Tibial nerve (tissue), 3 donors: ENCODE data around the gene NR2F6.

Source experiments
- POLR2A ChIP-seq, 2 donors: fragments of 450-650 bp; IDR thresholded peaks; one replicate each; pipeline ENCODE4 v1.6.1; 2017; ENCODE audit warnings: antibody characterized with exemption in 2 of 2, mild to moderate bottlenecking in 2 of 2, moderate library complexity in 2 of 2
- TF ChIP-seq, protein P1 (sequence below), 5 experiments: fragments of 200-600 bp in 3 of 5; fragments of 450-650 bp in 2 of 5; sonication (generic) in 3 of 5; IDR thresholded peaks; one replicate each; pipeline ENCODE4 v1.5.1; 2016 to 2019; ENCODE audit warnings: antibody characterized with exemption in 5 of 5, mild to moderate bottlenecking in 3 of 5, moderate library complexity in 2 of 5

DNA sequence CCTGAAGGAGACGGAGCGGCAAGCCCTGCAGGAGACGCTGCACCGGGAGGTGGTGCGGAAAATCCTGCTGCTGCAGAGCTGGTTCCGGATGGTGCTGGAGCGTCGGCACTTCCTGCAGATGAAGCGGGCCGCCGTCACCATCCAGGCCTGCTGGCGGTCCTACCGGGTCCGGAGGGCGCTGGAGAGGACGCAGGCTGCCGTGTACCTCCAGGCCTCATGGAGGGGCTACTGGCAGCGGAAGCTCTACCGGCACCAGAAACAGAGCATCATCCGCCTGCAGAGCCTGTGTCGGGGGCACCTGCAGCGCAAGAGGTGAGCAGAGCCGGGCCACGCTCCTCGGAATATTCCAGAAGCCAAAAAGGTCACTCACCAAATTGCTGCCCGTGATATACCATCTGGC is 53.0 kb downstream of the NR2F6 start:
- TF ChIP-seq, protein P1, sequence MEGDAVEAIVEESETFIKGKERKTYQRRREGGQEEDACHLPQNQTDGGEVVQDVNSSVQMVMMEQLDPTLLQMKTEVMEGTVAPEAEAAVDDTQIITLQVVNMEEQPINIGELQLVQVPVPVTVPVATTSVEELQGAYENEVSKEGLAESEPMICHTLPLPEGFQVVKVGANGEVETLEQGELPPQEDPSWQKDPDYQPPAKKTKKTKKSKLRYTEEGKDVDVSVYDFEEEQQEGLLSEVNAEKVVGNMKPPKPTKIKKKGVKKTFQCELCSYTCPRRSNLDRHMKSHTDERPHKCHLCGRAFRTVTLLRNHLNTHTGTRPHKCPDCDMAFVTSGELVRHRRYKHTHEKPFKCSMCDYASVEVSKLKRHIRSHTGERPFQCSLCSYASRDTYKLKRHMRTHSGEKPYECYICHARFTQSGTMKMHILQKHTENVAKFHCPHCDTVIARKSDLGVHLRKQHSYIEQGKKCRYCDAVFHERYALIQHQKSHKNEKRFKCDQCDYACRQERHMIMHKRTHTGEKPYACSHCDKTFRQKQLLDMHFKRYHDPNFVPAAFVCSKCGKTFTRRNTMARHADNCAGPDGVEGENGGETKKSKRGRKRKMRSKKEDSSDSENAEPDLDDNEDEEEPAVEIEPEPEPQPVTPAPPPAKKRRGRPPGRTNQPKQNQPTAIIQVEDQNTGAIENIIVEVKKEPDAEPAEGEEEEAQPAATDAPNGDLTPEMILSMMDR (IDR thresholded peaks at IDR 0.05), result no peak
- no peak for TF ChIP-seq POLR2A (IDR thresholded peaks at IDR 0.05)
